IMR-90 (cell line): ENCODE results near the gene GTF3C1.

Experiments
- CEBPB ChIP-seq: IDR thresholded peaks from 2 replicates; pipeline ENCODE4 v1.6.1; 2012; ENCODE audit warnings: low read depth, low read length, improper control_type of control experiment
- ELK1 ChIP-seq: fragments of 150-350 bp; IDR thresholded peaks from 2 replicates; pipeline ENCODE4 v1.6.1; 2016; ENCODE audit warnings: low read depth, mild to moderate bottlenecking, low read length, moderate library complexity, borderline replicate concordance
- NFE2L2 ChIP-seq: fragments of 150-350 bp; IDR thresholded peaks from 2 replicates; pipeline ENCODE4 v1.6.1; 2016; ENCODE audit warnings: low read depth, mild to moderate bottlenecking, low read length
- POLR2A ChIP-seq: IDR thresholded peaks from 2 replicates; pipeline ENCODE4 v1.6.1; 2012; ENCODE audit warnings: mild to moderate bottlenecking, low read depth, low read length
- RAD21 ChIP-seq: IDR thresholded peaks from 2 replicates; pipeline ENCODE4 v1.6.1; 2012; ENCODE audit warnings: low read length, improper control_type of control experiment
- RCOR1 ChIP-seq: IDR thresholded peaks from 2 replicates; pipeline ENCODE4 v1.6.1; 2012; ENCODE audit warnings: mild to moderate bottlenecking, low read length, improper control_type of control experiment; ENCODE audit not compliant: insufficient replicate concordance
- TF ChIP-seq, protein P1 (sequence below): conservative IDR thresholded peaks from 2 replicates; pipeline ENCODE4 v1.5.1; 2012; ENCODE audit warnings: mild to moderate bottlenecking, low read depth, low read length, improper control_type of control experiment
- TF ChIP-seq, protein P2 (sequence below): fragments of 150-350 bp; IDR thresholded peaks from 2 replicates; pipeline ENCODE4 v1.6.1; 2017; ENCODE audit warnings: mild to moderate bottlenecking, antibody characterized with exemption, low read length, low read depth

DNA sequence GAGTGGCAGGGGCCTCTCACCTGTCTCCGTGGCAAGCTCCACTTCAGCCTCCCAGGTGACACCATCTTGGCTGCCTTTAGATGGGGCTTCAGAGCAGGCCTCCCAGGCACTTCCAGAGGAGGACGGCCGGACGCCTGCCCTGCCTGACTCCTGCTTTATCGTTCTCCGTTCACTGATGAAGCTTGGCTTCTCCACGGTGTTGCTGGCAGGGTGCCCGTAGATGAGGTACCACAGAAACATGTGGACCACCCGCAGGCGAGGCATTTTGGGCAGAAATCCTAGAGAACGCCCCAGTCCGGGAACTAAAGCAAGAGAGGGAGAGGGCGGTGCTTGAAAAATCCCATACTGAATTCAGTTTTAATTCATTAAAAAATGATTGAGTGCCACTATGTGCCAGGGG is 54.5 kb downstream of the GTF3C1 start:
- TF ChIP-seq, protein P1, sequence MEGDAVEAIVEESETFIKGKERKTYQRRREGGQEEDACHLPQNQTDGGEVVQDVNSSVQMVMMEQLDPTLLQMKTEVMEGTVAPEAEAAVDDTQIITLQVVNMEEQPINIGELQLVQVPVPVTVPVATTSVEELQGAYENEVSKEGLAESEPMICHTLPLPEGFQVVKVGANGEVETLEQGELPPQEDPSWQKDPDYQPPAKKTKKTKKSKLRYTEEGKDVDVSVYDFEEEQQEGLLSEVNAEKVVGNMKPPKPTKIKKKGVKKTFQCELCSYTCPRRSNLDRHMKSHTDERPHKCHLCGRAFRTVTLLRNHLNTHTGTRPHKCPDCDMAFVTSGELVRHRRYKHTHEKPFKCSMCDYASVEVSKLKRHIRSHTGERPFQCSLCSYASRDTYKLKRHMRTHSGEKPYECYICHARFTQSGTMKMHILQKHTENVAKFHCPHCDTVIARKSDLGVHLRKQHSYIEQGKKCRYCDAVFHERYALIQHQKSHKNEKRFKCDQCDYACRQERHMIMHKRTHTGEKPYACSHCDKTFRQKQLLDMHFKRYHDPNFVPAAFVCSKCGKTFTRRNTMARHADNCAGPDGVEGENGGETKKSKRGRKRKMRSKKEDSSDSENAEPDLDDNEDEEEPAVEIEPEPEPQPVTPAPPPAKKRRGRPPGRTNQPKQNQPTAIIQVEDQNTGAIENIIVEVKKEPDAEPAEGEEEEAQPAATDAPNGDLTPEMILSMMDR: no peak
- TF ChIP-seq POLR2A (no peak), NFE2L2 (no peak), RCOR1 (no peak), RAD21 (no peak), CEBPB (no peak), ELK1 (no peak)
- TF ChIP-seq, protein P2, sequence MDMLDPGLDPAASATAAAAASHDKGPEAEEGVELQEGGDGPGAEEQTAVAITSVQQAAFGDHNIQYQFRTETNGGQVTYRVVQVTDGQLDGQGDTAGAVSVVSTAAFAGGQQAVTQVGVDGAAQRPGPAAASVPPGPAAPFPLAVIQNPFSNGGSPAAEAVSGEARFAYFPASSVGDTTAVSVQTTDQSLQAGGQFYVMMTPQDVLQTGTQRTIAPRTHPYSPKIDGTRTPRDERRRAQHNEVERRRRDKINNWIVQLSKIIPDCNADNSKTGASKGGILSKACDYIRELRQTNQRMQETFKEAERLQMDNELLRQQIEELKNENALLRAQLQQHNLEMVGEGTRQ: no peak
